ENCODE results near the gene PDSS1. TPM values are rescaled to one million over a fixed set of nuclear protein-coding genes. Genes with fewer than 3 reads are reported as not detected.

The PDSS1 gene
- polyA plus RNA-seq, 3 donors: 12.1 to 13.1 (median 12.6) TPM

DNA sequence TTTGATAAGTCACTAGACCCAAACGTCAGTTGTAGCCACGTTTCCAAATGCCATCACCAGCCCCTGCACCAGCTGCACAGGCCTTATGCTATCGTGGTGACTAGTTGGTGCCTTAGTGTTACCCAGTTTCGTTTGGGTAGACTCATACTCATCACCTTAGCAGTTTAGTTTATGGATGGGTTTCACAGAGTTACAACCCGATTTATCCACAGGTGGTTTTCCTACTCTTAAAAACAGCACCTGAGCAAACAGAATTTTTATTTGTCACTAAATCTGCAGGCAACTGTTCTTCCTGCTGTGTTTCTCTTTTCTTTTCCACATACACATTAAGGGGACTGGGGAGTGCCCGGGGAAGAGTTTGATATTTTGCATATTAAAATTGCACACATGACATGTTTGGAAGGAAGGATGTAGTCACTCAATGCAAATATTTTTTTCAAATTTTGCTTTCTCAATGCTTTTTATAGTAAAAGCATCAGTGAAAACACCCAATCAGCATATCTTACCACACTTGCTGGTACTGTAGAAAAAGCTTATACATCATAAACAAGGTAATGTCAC lies 41.6 kb downstream of the PDSS1 start:
- no peak overlapping the region for H2AFZ ChIP-seq (ENCODE audit: insufficient read depth, low read depth, low read length, poor library complexity, severe bottlenecking)
- no peaks in the 10 kb centered on the region for H3K9me3 ChIP-seq (replicated peaks in 1 of 2; ENCODE audit: control insufficient read depth in 1 of 2, insufficient read depth in 1 of 2, low read length in 2 of 2)
- peaks cover 4 to 7% of the 10 kb centered on the region in 2 donors for H3K4me1 ChIP-seq (ENCODE audit: control insufficient read depth in 1 of 2, insufficient read depth in 2 of 2, low read length in 2 of 2)
- H3K9ac ChIP-seq (ENCODE audit: insufficient read depth, low read length, poor library complexity, severe bottlenecking): no peak overlapping the region
- TF ChIP-seq, protein P1, sequence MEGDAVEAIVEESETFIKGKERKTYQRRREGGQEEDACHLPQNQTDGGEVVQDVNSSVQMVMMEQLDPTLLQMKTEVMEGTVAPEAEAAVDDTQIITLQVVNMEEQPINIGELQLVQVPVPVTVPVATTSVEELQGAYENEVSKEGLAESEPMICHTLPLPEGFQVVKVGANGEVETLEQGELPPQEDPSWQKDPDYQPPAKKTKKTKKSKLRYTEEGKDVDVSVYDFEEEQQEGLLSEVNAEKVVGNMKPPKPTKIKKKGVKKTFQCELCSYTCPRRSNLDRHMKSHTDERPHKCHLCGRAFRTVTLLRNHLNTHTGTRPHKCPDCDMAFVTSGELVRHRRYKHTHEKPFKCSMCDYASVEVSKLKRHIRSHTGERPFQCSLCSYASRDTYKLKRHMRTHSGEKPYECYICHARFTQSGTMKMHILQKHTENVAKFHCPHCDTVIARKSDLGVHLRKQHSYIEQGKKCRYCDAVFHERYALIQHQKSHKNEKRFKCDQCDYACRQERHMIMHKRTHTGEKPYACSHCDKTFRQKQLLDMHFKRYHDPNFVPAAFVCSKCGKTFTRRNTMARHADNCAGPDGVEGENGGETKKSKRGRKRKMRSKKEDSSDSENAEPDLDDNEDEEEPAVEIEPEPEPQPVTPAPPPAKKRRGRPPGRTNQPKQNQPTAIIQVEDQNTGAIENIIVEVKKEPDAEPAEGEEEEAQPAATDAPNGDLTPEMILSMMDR (IDR thresholded peaks at IDR 0.05): no peak
- peaks cover 10% of the 10 kb centered on the region for H4K20me1 ChIP-seq (ENCODE audit: insufficient read depth, low read length)
- 80% methylated on average over 1 of the region's 6 CpGs for WGBS (ENCODE audit: insufficient coverage)
- H3K27ac ChIP-seq (ENCODE audit: low read depth in 1 of 2, low read length in 2 of 2): peak overlapping the region in 1 of 2 donors; percentile 81
- Mint-ChIP-seq H3K9me3 (no peaks in the 10 kb centered on the region), H3K27me3 (ENCODE audit: low read depth in 3 of 3) (no peaks in the 10 kb centered on the region), H3K27ac (peak overlapping the region in 5 of 7 donors; percentile 24 to 85 (median 48)), H3K4me3 (no peak overlapping the region), H3K36me3 (peaks cover 71 to 94% of the 10 kb centered on the region in 2 donors), H3K4me1 (peaks cover 9% of the 10 kb centered on the region)
- H3K4me2 ChIP-seq (replicated peaks; ENCODE audit: extremely low read depth, low read length, poor library complexity, severe bottlenecking): no peak overlapping the region
- no peaks in the 10 kb centered on the region for H3K27me3 ChIP-seq (ENCODE audit: control insufficient read depth in 2 of 2, insufficient read depth in 2 of 2, low read length in 2 of 2)
- no peak for DNase-seq
- no peak overlapping the region for H3K4me3 ChIP-seq (replicated peaks in 1 of 3; ENCODE audit: low read depth in 2 of 3, low read length in 3 of 3)
- no peaks in the 10 kb centered on the region for H3K79me2 ChIP-seq (ENCODE audit: insufficient read depth, low read length)
- peaks cover 70 to 96% of the 10 kb centered on the region in 2 donors for H3K36me3 ChIP-seq (replicated peaks in 1 of 2; ENCODE audit: control insufficient read depth in 1 of 2, insufficient read depth in 2 of 2, low read length in 2 of 2)
- intact Hi-C loops (cut with micrococcal nuclease): no loop called here

DNA sequence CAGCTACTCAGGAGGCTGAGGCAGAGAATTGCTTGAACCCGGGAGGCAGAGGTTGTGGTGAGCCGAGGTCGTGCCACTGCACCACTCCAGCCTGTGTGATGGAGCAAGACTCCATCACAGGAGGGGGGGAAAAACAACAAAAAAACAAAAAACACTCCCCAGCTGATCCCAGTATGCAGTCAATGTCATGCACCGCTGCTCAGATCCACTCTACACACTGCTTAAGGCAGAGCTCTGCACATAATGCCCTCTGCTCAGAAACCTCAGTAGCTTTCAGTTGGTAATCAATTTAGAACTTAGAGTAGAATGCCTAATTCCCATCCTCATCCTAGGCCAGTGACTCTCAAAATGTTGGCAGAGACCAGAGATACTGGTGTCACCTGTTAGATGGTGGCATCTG lies 43.9 kb downstream of the PDSS1 start:
- no peak for DNase-seq

More for the DNA sequence above, 43.9 kb downstream of the PDSS1 start:
- no peaks in the 10 kb centered on the region for H3K27me3 ChIP-seq (ENCODE audit: control insufficient read depth in 2 of 2, insufficient read depth in 2 of 2, low read length in 2 of 2)
- intact Hi-C loops (cut with micrococcal nuclease): no loop called here
- Mint-ChIP-seq H3K4me1 (peaks cover 9% of the 10 kb centered on the region), H3K27ac (peak overlapping the region in 4 of 7 donors; percentile 1 to 85 (median 34)), H3K36me3 (peaks cover 68 to 94% of the 10 kb centered on the region in 2 donors), H3K9me3 (no peaks in the 10 kb centered on the region), H3K27me3 (ENCODE audit: low read depth in 3 of 3) (no peaks in the 10 kb centered on the region), H3K4me3 (no peak overlapping the region)
- H3K36me3 ChIP-seq (replicated peaks in 1 of 2; ENCODE audit: control insufficient read depth in 1 of 2, insufficient read depth in 2 of 2, low read length in 2 of 2): peaks cover 60 to 96% of the 10 kb centered on the region in 2 donors
- 90% methylated on average over 2 of the region's 4 CpGs for whole genome bisulfite sequencing (ENCODE audit: insufficient coverage)
- no peaks in the 10 kb centered on the region for H3K79me2 ChIP-seq (ENCODE audit: insufficient read depth, low read length)
- H4K20me1 ChIP-seq (ENCODE audit: insufficient read depth, low read length): peaks cover 10% of the 10 kb centered on the region
- no peak overlapping the region for H3K9ac ChIP-seq (ENCODE audit: insufficient read depth, low read length, poor library complexity, severe bottlenecking)
- no peaks in the 10 kb centered on the region for H3K9me3 ChIP-seq (replicated peaks in 1 of 2; ENCODE audit: control insufficient read depth in 1 of 2, insufficient read depth in 1 of 2, low read length in 2 of 2)
- H3K4me2 ChIP-seq (replicated peaks; ENCODE audit: extremely low read depth, low read length, poor library complexity, severe bottlenecking): no peak overlapping the region
- H3K4me1 ChIP-seq (ENCODE audit: control insufficient read depth in 1 of 2, insufficient read depth in 2 of 2, low read length in 2 of 2): peaks cover 4 to 7% of the 10 kb centered on the region in 2 donors
- TF ChIP-seq, protein P1 (IDR thresholded peaks at IDR 0.05): no peak
- H3K4me3 ChIP-seq (replicated peaks in 1 of 3; ENCODE audit: low read depth in 2 of 3, low read length in 3 of 3): no peak overlapping the region
- H2AFZ ChIP-seq (ENCODE audit: insufficient read depth, low read depth, low read length, poor library complexity, severe bottlenecking): no peak overlapping the region
- H3K27ac ChIP-seq (ENCODE audit: low read depth in 1 of 2, low read length in 2 of 2): peak overlapping the region in 1 of 2 donors; percentile 36

Measured in CD14-positive monocyte (primary cell).